ENCODE data around the gene SRGN. TPM values are rescaled to one million over a fixed set of nuclear protein-coding genes. Genes with fewer than 3 reads are reported as not detected.

Gene SRGN
- total RNA-seq, 2 donors from 2014 or later: 29.1 to 44.3 TPM

DNA sequence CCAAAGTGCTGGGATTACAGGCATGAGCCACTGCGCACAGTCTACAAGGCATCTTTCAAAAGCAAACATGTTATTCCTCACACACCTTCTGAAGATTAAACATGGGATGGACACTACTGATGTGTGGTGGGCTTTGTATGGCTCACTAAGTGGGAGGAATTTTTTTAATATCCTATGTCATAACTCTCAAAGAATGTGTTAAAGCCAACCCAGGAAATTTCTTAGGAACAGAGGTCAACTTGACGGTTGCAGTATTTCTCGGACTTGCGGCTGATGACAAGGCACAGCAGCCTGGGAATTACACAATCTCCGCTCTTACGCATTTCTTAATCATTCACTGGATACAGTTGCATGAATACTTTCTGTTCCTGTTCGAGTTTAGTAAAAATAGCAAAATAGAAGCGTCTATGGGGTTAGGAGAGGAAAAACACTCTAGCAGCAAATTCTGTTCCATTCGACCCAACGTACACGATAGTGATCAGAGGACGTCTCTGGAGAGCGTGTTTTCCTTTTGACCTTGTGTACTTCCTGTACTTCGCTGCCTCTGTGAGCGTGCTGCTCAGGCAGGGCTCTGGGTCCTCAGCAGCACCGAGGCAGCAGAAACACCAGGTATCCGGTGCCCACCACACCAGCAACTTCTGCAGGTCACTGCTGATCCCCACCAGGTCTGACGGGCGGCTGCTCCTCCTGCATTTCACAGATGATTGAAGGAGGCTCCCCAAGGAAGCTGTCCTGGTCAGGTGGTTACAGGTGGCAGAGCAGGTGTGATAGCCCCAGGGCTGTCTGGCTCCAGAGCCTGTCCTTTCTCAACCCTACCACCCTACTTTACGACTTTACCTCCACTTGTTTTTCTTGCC lies 26.4 kb upstream of the SRGN start:
- Histone ChIP-seq H3K27ac (peak overlapping the region; percentile 67 to 77), H3K9me3 (no peaks in the 10 kb centered on the region), H3K27me3 (replicated peaks; ENCODE audit: insufficient read depth) (no peaks in the 10 kb centered on the region), H3K4me1 (replicated peaks) (no peaks in the 10 kb centered on the region), H3K36me3 (no peaks in the 10 kb centered on the region), H3K4me3 (no peak overlapping the region)
- no peak for DNase-seq (ENCODE audit: low spot score)
- WGBS: 39% methylated on average over 20 of the region's 20 CpGs
- TF ChIP-seq, protein P1, sequence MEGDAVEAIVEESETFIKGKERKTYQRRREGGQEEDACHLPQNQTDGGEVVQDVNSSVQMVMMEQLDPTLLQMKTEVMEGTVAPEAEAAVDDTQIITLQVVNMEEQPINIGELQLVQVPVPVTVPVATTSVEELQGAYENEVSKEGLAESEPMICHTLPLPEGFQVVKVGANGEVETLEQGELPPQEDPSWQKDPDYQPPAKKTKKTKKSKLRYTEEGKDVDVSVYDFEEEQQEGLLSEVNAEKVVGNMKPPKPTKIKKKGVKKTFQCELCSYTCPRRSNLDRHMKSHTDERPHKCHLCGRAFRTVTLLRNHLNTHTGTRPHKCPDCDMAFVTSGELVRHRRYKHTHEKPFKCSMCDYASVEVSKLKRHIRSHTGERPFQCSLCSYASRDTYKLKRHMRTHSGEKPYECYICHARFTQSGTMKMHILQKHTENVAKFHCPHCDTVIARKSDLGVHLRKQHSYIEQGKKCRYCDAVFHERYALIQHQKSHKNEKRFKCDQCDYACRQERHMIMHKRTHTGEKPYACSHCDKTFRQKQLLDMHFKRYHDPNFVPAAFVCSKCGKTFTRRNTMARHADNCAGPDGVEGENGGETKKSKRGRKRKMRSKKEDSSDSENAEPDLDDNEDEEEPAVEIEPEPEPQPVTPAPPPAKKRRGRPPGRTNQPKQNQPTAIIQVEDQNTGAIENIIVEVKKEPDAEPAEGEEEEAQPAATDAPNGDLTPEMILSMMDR (IDR thresholded peaks at IDR 0.05): no peak
- peak; percentile 61 for TF ChIP-seq POLR2AphosphoS5 (IDR thresholded peaks at IDR 0.05)
- no peak for TF ChIP-seq POLR2A (IDR thresholded peaks at IDR 0.05)
- intact Hi-C loops (cut with DNase I): no loop called here

DNA sequence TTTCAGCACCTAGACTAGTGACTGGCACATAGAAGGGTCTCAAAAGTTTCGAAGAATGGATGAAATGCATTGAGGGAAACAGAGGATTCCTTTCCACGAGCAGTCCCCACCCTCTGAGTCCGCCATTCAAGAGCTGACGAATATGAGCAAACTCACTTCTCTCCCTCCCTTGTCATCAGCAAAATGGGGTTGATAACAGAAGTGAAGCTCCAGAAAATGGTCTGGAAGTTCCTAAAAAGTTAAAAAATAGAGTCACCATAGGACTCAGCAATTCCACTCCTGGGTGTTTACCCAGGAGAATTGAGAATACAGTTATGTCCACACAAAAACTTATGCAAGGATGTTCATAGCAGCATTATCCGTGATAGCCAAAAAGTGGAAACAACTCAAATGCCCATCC lies 25.0 kb upstream of the SRGN start:
- Histone ChIP-seq H3K36me3 (no peaks in the 10 kb centered on the region), H3K9me3 (no peaks in the 10 kb centered on the region), H3K4me1 (replicated peaks) (no peaks in the 10 kb centered on the region), H3K27ac (no peak overlapping the region), H3K27me3 (replicated peaks; ENCODE audit: insufficient read depth) (no peaks in the 10 kb centered on the region), H3K4me3 (no peak overlapping the region)
- intact Hi-C loops (cut with DNase I): no loop called here
- 84% methylated on average over 5 of the region's 5 CpGs for WGBS
- TF ChIP-seq, protein P1 (IDR thresholded peaks at IDR 0.05): no peak
- TF ChIP-seq POLR2A (IDR thresholded peaks at IDR 0.05): no peak
- TF ChIP-seq POLR2AphosphoS5 (IDR thresholded peaks at IDR 0.05): no peak
- DNase-seq (ENCODE audit: low spot score): no peak

DNA sequence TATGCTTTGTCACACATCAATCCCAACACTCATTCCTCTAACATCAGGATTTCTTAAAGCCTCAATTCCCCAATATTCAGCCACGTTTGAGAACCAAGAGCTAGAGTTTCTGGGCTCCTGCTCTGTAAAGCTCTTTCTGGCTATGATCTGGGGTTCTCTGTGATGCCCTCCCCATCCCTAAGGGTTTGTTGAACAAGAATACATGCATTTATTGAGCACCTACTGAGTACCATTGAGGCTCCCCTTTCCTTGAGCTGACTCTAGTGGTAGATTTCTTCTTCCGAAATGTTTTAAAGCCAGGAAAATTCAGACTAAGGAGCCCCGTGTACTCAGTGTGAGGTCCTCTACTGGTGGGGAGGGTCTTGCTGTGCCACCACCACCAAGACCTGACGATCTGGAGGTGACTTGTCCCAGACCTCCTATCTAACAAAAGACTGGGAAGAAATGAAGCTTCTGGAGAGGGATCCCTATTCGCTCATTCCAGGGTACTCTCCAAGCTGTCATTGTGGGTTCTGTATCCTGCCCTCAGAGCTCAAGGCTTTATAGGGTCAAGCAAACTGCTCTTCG lies 23.1 kb upstream of the SRGN start:
- TF ChIP-seq, protein P1 (IDR thresholded peaks at IDR 0.05): no peak
- no peak for TF ChIP-seq POLR2A (IDR thresholded peaks at IDR 0.05)
- no peak for TF ChIP-seq POLR2AphosphoS5 (IDR thresholded peaks at IDR 0.05)
- WGBS: 83% methylated on average over 6 of the region's 6 CpGs
- Histone ChIP-seq H3K9me3 (no peaks in the 10 kb centered on the region), H3K36me3 (no peaks in the 10 kb centered on the region), H3K27me3 (replicated peaks; ENCODE audit: insufficient read depth) (no peaks in the 10 kb centered on the region), H3K27ac (no peak overlapping the region), H3K4me1 (replicated peaks) (no peaks in the 10 kb centered on the region), H3K4me3 (no peak overlapping the region)
- DNase-seq (ENCODE audit: low spot score): no peak
- intact Hi-C loops (cut with DNase I): no loop called here

DNA sequence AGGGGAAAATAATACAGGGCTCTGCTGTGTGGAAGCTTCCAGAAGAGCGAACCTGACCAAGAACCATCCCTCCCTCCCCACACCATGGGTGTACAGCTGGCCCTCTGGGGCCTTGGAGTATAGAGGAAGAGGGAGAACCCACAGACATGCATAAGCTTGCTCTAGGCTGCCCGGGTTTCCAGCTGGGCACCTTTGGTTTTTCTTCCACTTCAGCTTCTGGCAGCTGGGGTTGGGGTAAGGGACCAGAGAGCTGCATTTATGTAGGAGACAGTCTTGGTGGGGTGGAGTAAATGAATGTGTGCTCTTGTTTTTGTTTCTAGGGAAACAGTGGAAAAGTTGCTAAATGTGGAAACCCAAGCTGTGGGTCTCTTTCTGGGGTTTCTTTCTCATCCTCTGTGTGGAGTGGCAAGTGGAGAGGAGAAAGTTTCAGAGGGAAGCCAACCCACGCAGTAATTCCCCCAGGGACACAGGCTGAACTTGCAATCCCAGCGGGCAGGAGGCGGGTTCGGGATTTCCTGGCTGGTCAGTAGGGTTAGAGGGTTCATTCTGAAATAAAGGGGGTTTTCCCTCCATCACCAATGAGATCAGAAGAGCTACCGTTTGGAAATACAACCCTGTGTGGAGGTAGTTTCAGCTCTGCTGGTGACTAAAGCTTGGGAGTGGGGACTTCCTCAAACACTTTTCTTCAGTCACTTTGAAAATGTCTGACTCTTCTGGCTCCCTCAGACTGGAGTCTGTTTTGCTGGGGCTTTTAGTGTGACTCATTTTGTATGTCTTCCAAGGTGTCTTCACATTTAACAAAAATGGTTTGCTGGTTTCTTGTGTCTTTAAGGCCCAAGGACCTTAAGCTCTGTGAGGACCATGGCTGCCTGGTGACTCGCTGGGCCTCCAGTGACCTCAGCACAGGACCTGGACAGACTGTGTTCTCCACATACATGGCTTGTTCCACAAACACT lies 22.2 kb upstream of the SRGN start:
- H3K4me3 ChIP-seq: no peak overlapping the region
- no peaks in the 10 kb centered on the region for H3K36me3 ChIP-seq
- H3K27me3 ChIP-seq (replicated peaks; ENCODE audit: insufficient read depth): no peaks in the 10 kb centered on the region
- no peak for TF ChIP-seq POLR2AphosphoS5 (IDR thresholded peaks at IDR 0.05)
- TF ChIP-seq POLR2A (IDR thresholded peaks at IDR 0.05): no peak
- TF ChIP-seq, protein P1 (IDR thresholded peaks at IDR 0.05): no peak
- H3K27ac ChIP-seq: no peak overlapping the region
- intact Hi-C loops (cut with DNase I): no loop called here
- H3K9me3 ChIP-seq: no peaks in the 10 kb centered on the region
- no peak for DNase-seq (ENCODE audit: low spot score)
- WGBS: 69% methylated on average over 8 of the region's 8 CpGs
- H3K4me1 ChIP-seq (replicated peaks): no peaks in the 10 kb centered on the region
